Erythroblast (primary cell): Measurements from ENCODE around the gene SMIM38.

Experiments used
- GATA1 ChIP-seq: IDR thresholded peaks from 2 replicates; pipeline ENCODE4 v1.6.1; 2011; ENCODE audit warnings: low read depth, mild to moderate bottlenecking, control low read depth, low read length, moderate library complexity
- POLR2A ChIP-seq: IDR thresholded peaks from 2 replicates; pipeline ENCODE4 v1.6.1; 2011; ENCODE audit warnings: mild to moderate bottlenecking, low read length

GRCh38 chr11:69195824-69196782 lies 40.4 kb downstream of the SMIM38 start:
- TF ChIP-seq POLR2A: no peak
- TF ChIP-seq GATA1: no peak
